GM12878 (cell line): ENCODE measurements around the gene RYK. TPM values are rescaled to one million over a fixed set of nuclear protein-coding genes. Genes with fewer than 3 reads are reported as not detected.

Experiments used
- ATAC-seq: fragments of 200-7000 bp; cut with Tn5 transposase; 3 replicates; pipeline ENCODE4 v1.9.1; 2020; ENCODE audit warnings: mild to moderate bottlenecking, moderate library complexity
- BruUV-seq: library from RNA; stranded (reverse); fragments of 400-500 nt; replicated peaks from 2 replicates; lab custom pipeline; 2021; lab: Mats Ljungman, UMichigan
- CTCF ChIA-PET: fragments of 300-600 bp; sonication (Branson Sonifier 250); formaldehyde crosslinking; extraction: SDS; loops from one replicate; lab custom pipeline; 2021; ENCODE audit warnings: inconsistent platforms; lab: Yijun Ruan, JAX
- POLR2A ChIA-PET: fragments of 350-600 bp; formaldehyde crosslinking; extraction: SDS; loops from one replicate; lab custom pipeline; 2021; ENCODE audit warnings: inconsistent platforms; lab: Charles Lee
- RAD21 ChIA-PET: fragments of 300-600 bp; sonication (Branson Sonifier 250); formaldehyde crosslinking; loops from one replicate; lab custom pipeline; 2023; ENCODE audit warnings: antibody characterized with exemption; ENCODE audit not compliant: unreplicated experiment; lab: Charles Lee
- SMC1A ChIA-PET: fragments of 300-600 bp; sonication (Branson Sonifier 250); formaldehyde crosslinking; loops from one replicate; lab custom pipeline; 2023; ENCODE audit not compliant: unreplicated experiment, uncharacterized antibody; lab: Charles Lee
- DNase-seq: peaks from one replicate; pipeline ENCODE4 v3.0.0-alpha.2; 2011; ENCODE audit warnings: low read depth, low spot score
- FAIRE-seq: peaks from 3 replicates; lab custom pipeline; 2011; peaks lifted over from hg19 to GRCh38; lab: Jason Lieb, UNC
- H2AFZ ChIP-seq: 2 replicates; pipeline ENCODE4 v1.6.0; 2011; ENCODE audit warnings: low read depth, low read length, control low read depth; ENCODE audit not compliant: control insufficient read depth
- H3K27ac ChIP-seq: 2 replicates; pipeline ENCODE4 v1.5.1; 2011; ENCODE audit warnings: control low read depth; ENCODE audit not compliant: control insufficient read depth, insufficient read depth
- H3K27me3 ChIP-seq, 2 experiments: replicated peaks in 1 of 2; 2 replicates each; pipeline versions ENCODE4 v1.6.0 to v1.6.1; 2011; ENCODE audit warnings: low read length in 1 of 2; ENCODE audit not compliant: control insufficient read depth in 2 of 2, insufficient read depth in 2 of 2
- H3K36me3 ChIP-seq, 2 experiments: 2 replicates each; pipeline ENCODE4 v1.5.1; 2011; ENCODE audit warnings: low read length in 1 of 2; ENCODE audit not compliant: control insufficient read depth in 2 of 2, insufficient read depth in 2 of 2
- H3K4me1 ChIP-seq: 2 replicates; pipeline ENCODE4 v1.6.1; 2011; ENCODE audit warnings: mild to moderate bottlenecking, low read length, moderate library complexity, mixed read lengths; ENCODE audit not compliant: control insufficient read depth, insufficient read depth
- H3K4me2 ChIP-seq: 2 replicates; pipeline ENCODE4 v1.6.0; 2011; ENCODE audit warnings: control low read depth; ENCODE audit not compliant: control insufficient read depth, insufficient read depth
- H3K4me3 ChIP-seq: fragments of 200-600 bp; sonication (generic); 2 replicates; pipeline ENCODE4 v1.5.1; 2016
- H3K79me2 ChIP-seq: 2 replicates; pipeline ENCODE4 v1.6.0; 2011; ENCODE audit warnings: low read length; ENCODE audit not compliant: control insufficient read depth, insufficient read depth
- H3K9ac ChIP-seq: 2 replicates; pipeline ENCODE4 v1.8.0; 2011; ENCODE audit warnings: low read length, control low read depth, mixed read lengths; ENCODE audit not compliant: control insufficient read depth, insufficient read depth
- H3K9me3 ChIP-seq: replicated peaks from 3 replicates; pipeline ENCODE4 v1.5.1; 2011; ENCODE audit warnings: mild to moderate bottlenecking, low read length; ENCODE audit not compliant: control insufficient read depth, insufficient read depth
- H4K20me1 ChIP-seq: 2 replicates; pipeline ENCODE4 v1.6.0; 2011; ENCODE audit not compliant: control insufficient read depth, insufficient read depth
- BHLHE40 ChIP-seq, 2 experiments: fragments of 450-650 bp in 1 of 2; IDR thresholded peaks; 2 replicates each; pipeline ENCODE4 v1.6.1; 2011 to 2017; ENCODE audit warnings: low read depth in 2 of 2, borderline replicate concordance in 1 of 2, improper control_type of control experiment in 1 of 2, low read length in 1 of 2, mild to moderate bottlenecking in 1 of 2
- CHD1 ChIP-seq: IDR thresholded peaks from 2 replicates; pipeline ENCODE4 v1.6.1; 2012; ENCODE audit warnings: low read depth, low read length, improper control_type of control experiment
- KDM1A ChIP-seq: fragments of 200-600 bp; sonication (generic); IDR thresholded peaks from 2 replicates; pipeline ENCODE4 v1.6.1; 2016; ENCODE audit warnings: borderline replicate concordance
- LARP7 ChIP-seq: fragments of 450-650 bp; IDR thresholded peaks from 2 replicates; pipeline ENCODE4 v1.6.1; 2017; ENCODE audit warnings: mild to moderate bottlenecking
- MEF2B ChIP-seq: fragments of 450-650 bp; IDR thresholded peaks from 2 replicates; pipeline ENCODE4 v1.6.1; 2018; ENCODE audit warnings: mild to moderate bottlenecking, moderate library complexity; ENCODE audit not compliant: partially characterized antibody, poor library complexity, severe bottlenecking
- MYC ChIP-seq: IDR thresholded peaks from 2 replicates; pipeline ENCODE4 v1.6.1; 2011; ENCODE audit warnings: mild to moderate bottlenecking, low read length, moderate library complexity, inconsistent platforms; ENCODE audit not compliant: insufficient read depth, insufficient replicate concordance, insufficient read length, severe bottlenecking
- POLR2AphosphoS5 ChIP-seq: IDR thresholded peaks from 2 replicates; pipeline ENCODE4 v1.6.1; 2011; ENCODE audit warnings: mild to moderate bottlenecking, low read length, inconsistent platforms
- POU2F2 ChIP-seq: IDR thresholded peaks from 3 replicates; pipeline ENCODE4 v1.6.1; 2011; ENCODE audit warnings: low read depth, mild to moderate bottlenecking, low read length, borderline replicate concordance
- RAD51 ChIP-seq: fragments of 450-650 bp; IDR thresholded peaks from 2 replicates; pipeline ENCODE4 v1.6.1; 2016; ENCODE audit warnings: moderate library complexity, mild to moderate bottlenecking, inconsistent platforms
- RUNX3 ChIP-seq: IDR thresholded peaks from 2 replicates; pipeline ENCODE4 v1.6.1; 2012; ENCODE audit warnings: low read length, inconsistent platforms
- SMARCA5 ChIP-seq: fragments of 450-650 bp; IDR thresholded peaks from 2 replicates; pipeline ENCODE4 v1.6.1; 2017; ENCODE audit warnings: mild to moderate bottlenecking
- TCF3 ChIP-seq: IDR thresholded peaks from 2 replicates; pipeline ENCODE4 v1.6.1; 2012; ENCODE audit warnings: low read depth, mild to moderate bottlenecking, low read length, borderline replicate concordance; ENCODE audit not compliant: insufficient read depth
- WGBS: methylation state at CpG from one replicate; pipeline ENCODE4 v1.1.6; 2016; ENCODE audit warnings: low lambda C conversion rate; ENCODE audit not compliant: insufficient replicate concordance, insufficient coverage; ENCODE audit errors: missing lambda C conversion rate; 5-methylcytosine and 5-hydroxymethylcytosine counted together
- in situ Hi-C: fragments of 300-500 bp; cut with MboI; formaldehyde crosslinking; loops from 9 replicates; pipeline ENCODE4 v1.14.3; 2018; ENCODE audit warnings: mixed read lengths
- intact Hi-C: fragments of 100-400 bp; cut with micrococcal nuclease; formaldehyde crosslinking; loops from one replicate; pipeline ENCODE4 v1.14.2; 2022; ENCODE audit not compliant: unreplicated experiment
- polyA plus RNA-seq, 11 experiments: library from polyadenylated mRNA; depleted of rRNA in 4 of 11; unstranded in 6 of 11; stranded (reverse) in 5 of 11; fragments of >200 nt; fragmentation: Nextera tagmentation in 4 of 11; fragmentation: Illumina TruSeq in 1 of 11; extraction: Ambion mirVana in 4 of 11; extraction: Trizol in 1 of 11; gene quantifications; 1 replicate in 1 of 11; 2 replicates in 10 of 11; pipeline versions ENCODE4 v1.2.1 to v1.2.3, GENCODE V29; 2011 to 2016; ENCODE audit warnings: inconsistent platforms in 2 of 11, missing spikeins in 2 of 11, low read depth in 1 of 11
- total RNA-seq, 4 experiments: library from RNA; depleted of rRNA in 3 of 4; stranded (reverse); fragments of >200 nt in 3 of 4; fragmentation: Illumina TruSeq in 1 of 4; extraction: Trizol in 1 of 4; gene quantifications; 2 replicates each; pipeline versions ENCODE4 v1.2.1 to v1.2.3, GENCODE V29; 2013 to 2021

RYK gene
- total and polyA plus RNA-seq, 10 of the 15 experiments (the other 5 are each of a cell fraction or from before 2014, with no cell fraction given): 2.0 to 25.1 (median 11.1) TPM

DNA sequence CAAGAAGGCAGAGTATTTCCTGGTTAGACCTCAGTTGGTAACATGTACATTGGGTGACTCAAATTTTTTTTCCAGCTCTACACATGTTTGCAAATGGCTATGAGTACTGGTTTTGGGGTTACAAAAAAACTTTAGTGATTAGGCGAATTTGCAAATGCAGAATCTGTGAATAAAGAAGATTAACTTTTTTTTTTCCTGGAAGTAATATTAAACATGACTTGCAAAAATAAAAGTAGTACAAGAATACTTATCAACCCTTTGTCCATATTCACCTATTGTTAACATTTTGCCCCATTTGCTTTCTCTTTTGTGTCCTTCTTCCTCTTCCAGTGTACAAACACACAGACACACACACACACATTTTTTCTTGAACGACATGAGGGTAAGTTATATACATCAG is 47.6 kb upstream of the RYK start:
- H3K79me2 ChIP-seq: no peaks in the 10 kb centered on the region
- H3K9ac ChIP-seq: no peak overlapping the region
- intact Hi-C loops: no loop called here
- TF ChIP-seq POLR2AphosphoS5 (no peak), KDM1A (no peak), CHD1 (no peak), MYC (no peak), MEF2B (no peak), POU2F2 (no peak), RUNX3 (no peak), TCF3 (no peak), RAD51 (no peak), LARP7 (no peak), BHLHE40 (IDR thresholded peaks at IDR 0.05; ENCODE audit: borderline replicate concordance in 1 of 2, low read depth in 2 of 2, low read length in 1 of 2) (no peak), SMARCA5 (no peak)
- FAIRE-seq (peak; percentile 49), DNase-seq (no peak), ATAC-seq (no peak)
- in situ Hi-C loops: no loop called here
- H4K20me1 ChIP-seq: no peaks in the 10 kb centered on the region
- peaks cover 1 to 5% of the 10 kb centered on the region in 2 experiments; a peak in 2 of 4 replicates for H3K27me3 ChIP-seq
- BruUV-seq: no TSS peak
- no peak overlapping the region for H3K4me3 ChIP-seq
- no peaks in the 10 kb centered on the region for H3K36me3 ChIP-seq
- ChIA-PET SMC1A (interaction anchor here (1.3 kb wide), 1 partner anchor 86 kb away, joined by 4 read pairs; no protein-coding TSS in a partner anchor), CTCF (interaction anchor here (0.8 kb wide), 1 partner anchor 11 kb away, joined by 3 read pairs; no protein-coding TSS in a partner anchor), POLR2A (no interaction called here), RAD21 (no interaction called here)
- 21% methylated on average over 2 of the region's 2 CpGs for WGBS
- H2AFZ ChIP-seq: no peak overlapping the region
- peaks cover 11% of the 10 kb centered on the region for H3K4me1 ChIP-seq
- H3K27ac ChIP-seq: no peak overlapping the region
- peaks cover 7% of the 10 kb centered on the region; the same call in 2 of the 3 replicates for H3K9me3 ChIP-seq
- no peak overlapping the region for H3K4me2 ChIP-seq
